ENCODE results near the gene CYSTM1.

CYSTM1 gene

GRCh38 chr5:140148508-140148907 lies 26.5 kb upstream of the CYSTM1 start:
- in situ Hi-C loops (cut with MboI; ENCODE audit: low sequenced_read_pairs): no loop called here

- in situ Hi-C loops (cut with MboI; ENCODE audit: low sequenced_read_pairs): loop anchor here (25.0 kb wide), 1 partner anchor 88 kb away; no protein-coding TSS in a partner anchor
Measured at GRCh38 chr5:140150201-140150600, 24.8 kb upstream of the CYSTM1 start.

- in situ Hi-C loops (cut with MboI; ENCODE audit: low sequenced_read_pairs): loop anchor here (25.0 kb wide), 1 partner anchor 89 kb away; no protein-coding TSS in a partner anchor
Measured at GRCh38 chr5:140151144-140152021, 23.6 kb upstream of the CYSTM1 start.

GRCh38 chr5:140152022-140152999 lies 22.7 kb upstream of the CYSTM1 start:
- in situ Hi-C loops (cut with MboI; ENCODE audit: low sequenced_read_pairs): loop anchor here (25.0 kb wide), 1 partner anchor 90 kb away; no protein-coding TSS in a partner anchor

GRCh38 chr5:140153255-140153654 lies 21.7 kb upstream of the CYSTM1 start:
- in situ Hi-C loops (cut with MboI; ENCODE audit: low sequenced_read_pairs): loop anchor here (25.0 kb wide), 1 partner anchor 91 kb away; no protein-coding TSS in a partner anchor

GRCh38 chr5:140153905-140154304 lies 21.1 kb upstream of the CYSTM1 start:
- in situ Hi-C loops (cut with MboI; ENCODE audit: low sequenced_read_pairs): loop anchor here (25.0 kb wide), 1 partner anchor 92 kb away; no protein-coding TSS in a partner anchor

GRCh38 chr5:140154710-140155381 lies 20.1 kb upstream of the CYSTM1 start:
- in situ Hi-C loops (cut with MboI; ENCODE audit: low sequenced_read_pairs): loop anchor here (25.0 kb wide), 1 partner anchor 93 kb away; no protein-coding TSS in a partner anchor

GRCh38 chr5:140157032-140157781 lies 17.8 kb upstream of the CYSTM1 start:
- in situ Hi-C loops (cut with MboI; ENCODE audit: low sequenced_read_pairs): loop anchor here (25.0 kb wide), 1 partner anchor 95 kb away; no protein-coding TSS in a partner anchor

- in situ Hi-C loops (cut with MboI; ENCODE audit: low sequenced_read_pairs): loop anchor here (25.0 kb wide), 1 partner anchor 97 kb away; no protein-coding TSS in a partner anchor
Measured at GRCh38 chr5:140159014-140159927, 15.7 kb upstream of the CYSTM1 start.

- in situ Hi-C loops (cut with MboI; ENCODE audit: low sequenced_read_pairs): loop anchor here (25.0 kb wide), 1 partner anchor 100 kb away; no protein-coding TSS in a partner anchor
Measured at GRCh38 chr5:140162275-140162674, 12.7 kb upstream of the CYSTM1 start.

- in situ Hi-C loops (cut with MboI; ENCODE audit: low sequenced_read_pairs): loop anchor here (25.0 kb wide), 1 partner anchor 100 kb away; no protein-coding TSS in a partner anchor
Measured at GRCh38 chr5:140162781-140163180, 12.2 kb upstream of the CYSTM1 start.

GRCh38 chr5:140165101-140165922 lies 9.7 kb upstream of the CYSTM1 start:
- in situ Hi-C loops (cut with MboI; ENCODE audit: low sequenced_read_pairs): loop anchor here (25.0 kb wide), 1 partner anchor 103 kb away; no protein-coding TSS in a partner anchor

GRCh38 chr5:140165923-140166270 lies 9.1 kb upstream of the CYSTM1 start:
- in situ Hi-C loops (cut with MboI; ENCODE audit: low sequenced_read_pairs): loop anchor here (25.0 kb wide), 1 partner anchor 104 kb away; no protein-coding TSS in a partner anchor

GRCh38 chr5:140166911-140167310 lies 8.1 kb upstream of the CYSTM1 start:
- in situ Hi-C loops (cut with MboI; ENCODE audit: low sequenced_read_pairs): loop anchor here (25.0 kb wide), 1 partner anchor 105 kb away; no protein-coding TSS in a partner anchor

- in situ Hi-C loops (cut with MboI; ENCODE audit: low sequenced_read_pairs): loop anchor here (25.0 kb wide), 1 partner anchor 106 kb away; no protein-coding TSS in a partner anchor
Measured at GRCh38 chr5:140168371-140168770, 6.6 kb upstream of the CYSTM1 start.

GRCh38 chr5:140169410-140169809 lies 5.6 kb upstream of the CYSTM1 start:
- in situ Hi-C loops (cut with MboI; ENCODE audit: low sequenced_read_pairs): loop anchor here (25.0 kb wide), 1 partner anchor 107 kb away; no protein-coding TSS in a partner anchor

- in situ Hi-C loops (cut with MboI; ENCODE audit: low sequenced_read_pairs): loop anchor here (25.0 kb wide), 1 partner anchor 110 kb away; no protein-coding TSS in a partner anchor
Measured at GRCh38 chr5:140172483-140172882, 2.5 kb upstream of the CYSTM1 start.
